ENCODE results near the gene CCDC73.

The CCDC73 gene

DNA sequence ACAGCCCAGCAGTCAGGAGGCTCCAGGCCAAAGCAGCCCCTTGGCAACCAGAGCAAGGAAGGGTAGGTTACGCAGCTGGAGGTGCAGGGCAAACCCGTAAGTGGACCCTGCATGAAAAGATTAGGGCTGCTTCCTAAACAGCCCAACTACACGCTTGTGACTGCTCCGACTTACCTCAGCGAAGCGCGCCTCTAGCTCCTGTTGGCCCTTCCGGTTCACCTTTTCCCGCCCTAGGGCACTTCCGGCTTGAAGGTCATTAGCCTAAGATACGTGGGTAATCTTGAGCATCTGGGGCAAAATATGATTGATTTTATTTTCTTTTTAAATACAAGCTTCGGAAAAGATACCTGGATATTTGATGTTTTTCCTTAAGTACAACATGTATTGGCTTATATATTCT lies at the start of gene CCDC73:
Gene CCDC73, minus strand, starts transcription at position 224 of the 400 bp plus-strand sequence. CDS start 34,419 bp downstream, outside the sequence.
- TF ChIP-seq, protein P1, sequence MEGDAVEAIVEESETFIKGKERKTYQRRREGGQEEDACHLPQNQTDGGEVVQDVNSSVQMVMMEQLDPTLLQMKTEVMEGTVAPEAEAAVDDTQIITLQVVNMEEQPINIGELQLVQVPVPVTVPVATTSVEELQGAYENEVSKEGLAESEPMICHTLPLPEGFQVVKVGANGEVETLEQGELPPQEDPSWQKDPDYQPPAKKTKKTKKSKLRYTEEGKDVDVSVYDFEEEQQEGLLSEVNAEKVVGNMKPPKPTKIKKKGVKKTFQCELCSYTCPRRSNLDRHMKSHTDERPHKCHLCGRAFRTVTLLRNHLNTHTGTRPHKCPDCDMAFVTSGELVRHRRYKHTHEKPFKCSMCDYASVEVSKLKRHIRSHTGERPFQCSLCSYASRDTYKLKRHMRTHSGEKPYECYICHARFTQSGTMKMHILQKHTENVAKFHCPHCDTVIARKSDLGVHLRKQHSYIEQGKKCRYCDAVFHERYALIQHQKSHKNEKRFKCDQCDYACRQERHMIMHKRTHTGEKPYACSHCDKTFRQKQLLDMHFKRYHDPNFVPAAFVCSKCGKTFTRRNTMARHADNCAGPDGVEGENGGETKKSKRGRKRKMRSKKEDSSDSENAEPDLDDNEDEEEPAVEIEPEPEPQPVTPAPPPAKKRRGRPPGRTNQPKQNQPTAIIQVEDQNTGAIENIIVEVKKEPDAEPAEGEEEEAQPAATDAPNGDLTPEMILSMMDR (conservative IDR thresholded peaks at IDR 0.05; ENCODE audit: control insufficient read depth, insufficient read depth, low read depth, low read length): no peak
- no peak within 1 kb of the TSS for H3K4me3 ChIP-seq (ENCODE audit: control insufficient read depth, low read depth, low read length)
- DNase-seq (ENCODE audit: low read depth): no peak

DNA sequence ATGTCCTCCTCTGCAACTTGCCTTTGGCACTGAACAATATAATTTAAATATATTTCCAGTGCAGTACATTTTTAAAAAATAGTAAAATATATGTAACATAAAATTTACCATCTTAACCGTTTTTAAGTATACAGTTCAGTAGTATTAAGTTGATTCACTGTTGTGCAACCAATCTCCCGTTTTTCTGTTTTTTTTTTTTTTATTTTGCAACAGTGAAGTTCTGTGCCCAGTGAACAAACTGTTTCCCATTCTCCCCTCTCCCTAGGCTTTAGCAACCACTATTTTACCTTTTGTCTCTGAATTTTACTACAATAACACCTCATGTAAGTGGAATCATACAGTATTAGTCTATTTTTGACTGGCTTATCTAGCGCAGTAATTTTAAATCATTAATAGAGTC lies 49.1 kb upstream of the CCDC73 start:
- no peak for DNase-seq (ENCODE audit: low read depth)
- H3K4me3 ChIP-seq (ENCODE audit: control insufficient read depth, low read depth, low read length): no peak overlapping the region
- TF ChIP-seq, protein P1 (conservative IDR thresholded peaks at IDR 0.05; ENCODE audit: control insufficient read depth, insufficient read depth, low read depth, low read length): no peak

GRCh38 chr11:32840587-32840986 lies 46.1 kb upstream of the CCDC73 start:
- DNase-seq (ENCODE audit: low read depth): no peak
- H3K4me3 ChIP-seq (ENCODE audit: control insufficient read depth, low read depth, low read length): no peak overlapping the region
- TF ChIP-seq, protein P1 (conservative IDR thresholded peaks at IDR 0.05; ENCODE audit: control insufficient read depth, insufficient read depth, low read depth, low read length): no peak

DNA sequence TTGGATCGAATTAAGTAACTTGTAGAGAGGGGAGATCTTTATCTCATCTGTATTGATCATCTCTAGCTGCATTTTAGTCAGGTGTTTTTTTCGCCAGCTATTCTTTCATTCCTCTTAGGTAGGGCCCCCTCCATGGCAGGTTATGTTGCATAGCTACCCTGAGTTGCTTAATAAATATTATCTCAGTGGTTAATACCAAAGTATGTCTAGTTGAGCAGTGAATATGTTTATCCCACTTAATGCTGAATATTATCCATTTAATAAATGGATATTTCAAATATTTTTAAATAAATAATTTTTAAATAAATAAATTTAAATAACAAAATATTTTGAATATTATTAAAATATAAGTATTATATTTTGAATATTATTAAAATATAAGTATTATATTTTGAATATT lies 44.8 kb upstream of the CCDC73 start:
- H3K4me3 ChIP-seq (ENCODE audit: control insufficient read depth, low read depth, low read length): no peak overlapping the region
- TF ChIP-seq, protein P1 (conservative IDR thresholded peaks at IDR 0.05; ENCODE audit: control insufficient read depth, insufficient read depth, low read depth, low read length): no peak
- DNase-seq (ENCODE audit: low read depth): no peak

GRCh38 chr11:32838505-32839274 lies 44.2 kb upstream of the CCDC73 start:
- TF ChIP-seq, protein P1 (conservative IDR thresholded peaks at IDR 0.05; ENCODE audit: control insufficient read depth, insufficient read depth, low read depth, low read length): no peak
- no peak overlapping the region for H3K4me3 ChIP-seq (ENCODE audit: control insufficient read depth, low read depth, low read length)
- DNase-seq (ENCODE audit: low read depth): peak; percentile 8

DNA sequence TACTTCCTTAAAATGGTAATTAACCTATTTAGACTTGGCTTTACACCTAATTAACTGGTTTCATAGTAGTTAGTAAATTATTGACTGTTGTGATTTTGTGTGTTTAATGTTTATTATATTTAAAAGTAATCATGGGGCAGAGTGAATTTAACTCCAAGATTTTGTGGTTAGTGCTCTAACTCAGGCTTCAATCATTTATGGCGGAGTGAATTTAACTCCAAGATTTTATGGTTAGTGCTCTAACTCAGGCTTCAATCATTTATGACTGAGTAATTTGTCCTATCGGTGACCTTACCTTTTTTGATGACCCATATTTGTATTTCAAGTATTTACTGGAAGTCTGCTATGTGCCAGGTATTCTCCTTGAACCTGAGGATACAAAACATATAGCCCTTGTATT lies 42.5 kb upstream of the CCDC73 start:
- H3K4me3 ChIP-seq (ENCODE audit: control insufficient read depth, low read depth, low read length): no peak overlapping the region
- TF ChIP-seq, protein P1 (conservative IDR thresholded peaks at IDR 0.05; ENCODE audit: control insufficient read depth, insufficient read depth, low read depth, low read length): no peak
- DNase-seq (ENCODE audit: low read depth): no peak
